HT-29 (cell line): ENCODE data around the gene MED27. TPM values are rescaled to one million over a fixed set of nuclear protein-coding genes. Genes with fewer than 3 reads are reported as not detected.
"Not testable (repeated sequence)": the region's sequence is repeated elsewhere in the genome, so short reads cannot be mapped to it uniquely, and the experiment has no call there.

Experiments
- DNase-seq: peaks from one replicate; pipeline ENCODE4 v3.0.0-alpha.2; 2015; ENCODE audit warnings: low spot score
- total RNA-seq: library from RNA; depleted of rRNA; stranded (reverse); fragments of >200 nt; shearing (Covaris generic); gene quantifications from 2 replicates; pipeline ENCODE4 v1.2.3, GENCODE V29; 2014

Gene MED27
- total RNA-seq, 1 experiment from 2014 or later: 26.7 TPM

DNA sequence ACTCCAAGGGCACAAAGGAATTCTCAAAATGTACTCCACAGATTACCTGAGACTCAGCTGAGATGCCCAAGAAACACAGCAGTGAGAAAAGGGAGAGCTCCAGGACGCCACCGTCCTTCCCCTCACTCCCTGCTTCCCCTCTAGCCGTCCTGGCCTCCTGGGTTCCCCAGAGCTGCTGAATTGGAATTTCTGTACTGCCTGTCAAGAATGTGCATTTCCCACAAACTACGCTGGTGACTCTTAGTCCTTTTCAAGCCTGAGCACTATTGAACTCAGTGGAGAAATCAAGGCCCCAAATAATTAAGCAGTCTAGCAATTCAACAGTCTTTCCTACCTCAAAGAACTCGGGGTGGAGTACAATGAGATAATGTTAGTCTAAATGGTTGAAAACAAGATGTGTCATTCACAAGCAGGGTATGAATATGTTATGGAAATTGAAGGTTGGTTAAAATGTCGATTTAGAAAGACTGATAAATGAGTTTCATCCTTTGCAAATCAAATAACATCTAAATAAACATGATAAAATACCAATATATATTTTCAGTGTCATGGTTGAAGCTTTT is 153.2 kb downstream of the MED27 start:
- DNase-seq: no peak

DNA sequence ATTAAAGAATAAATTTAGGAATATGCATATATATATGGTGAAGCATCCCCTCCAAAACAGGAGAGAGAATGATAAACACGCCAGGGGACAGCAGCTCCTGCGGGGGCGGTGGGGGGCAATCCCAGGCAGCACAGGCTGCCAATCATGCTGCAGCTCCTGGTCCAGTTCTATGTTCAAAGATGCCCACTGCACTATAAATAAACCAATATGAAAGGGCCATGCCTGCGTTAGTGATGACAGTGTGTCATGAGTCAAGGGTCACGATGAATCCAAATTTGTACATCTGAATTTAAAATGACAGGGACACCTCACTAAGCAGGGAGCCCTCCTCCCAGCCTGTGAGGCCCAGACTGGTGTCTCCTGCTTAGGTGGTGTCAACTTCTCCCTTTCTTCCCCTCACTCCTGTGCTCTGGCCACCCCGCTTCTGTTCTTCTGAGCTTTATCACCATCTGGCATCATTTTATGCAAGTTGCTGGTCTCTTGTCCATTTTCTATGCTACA is 153.9 kb downstream of the MED27 start:
- DNase-seq: no peak

DNA sequence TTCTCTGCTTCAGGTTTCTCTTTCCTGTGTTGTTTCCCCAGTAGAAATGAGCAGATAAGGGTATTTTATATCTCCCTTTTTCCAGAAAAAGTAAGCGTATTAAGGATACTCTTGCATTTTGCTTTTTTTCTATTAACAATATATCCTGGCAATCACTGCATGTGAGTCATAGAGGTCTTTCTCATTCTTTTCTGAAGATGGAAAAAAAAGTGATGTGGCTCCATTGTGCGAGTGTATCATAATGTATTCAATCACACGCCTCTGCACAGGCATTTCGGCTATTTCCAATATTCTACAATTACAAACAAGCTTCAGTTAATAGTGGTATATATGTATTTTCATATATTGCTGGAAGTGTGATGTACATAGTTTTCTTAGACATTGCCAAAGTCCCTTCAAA is 155.9 kb downstream of the MED27 start:
- no peak for DNase-seq

DNA sequence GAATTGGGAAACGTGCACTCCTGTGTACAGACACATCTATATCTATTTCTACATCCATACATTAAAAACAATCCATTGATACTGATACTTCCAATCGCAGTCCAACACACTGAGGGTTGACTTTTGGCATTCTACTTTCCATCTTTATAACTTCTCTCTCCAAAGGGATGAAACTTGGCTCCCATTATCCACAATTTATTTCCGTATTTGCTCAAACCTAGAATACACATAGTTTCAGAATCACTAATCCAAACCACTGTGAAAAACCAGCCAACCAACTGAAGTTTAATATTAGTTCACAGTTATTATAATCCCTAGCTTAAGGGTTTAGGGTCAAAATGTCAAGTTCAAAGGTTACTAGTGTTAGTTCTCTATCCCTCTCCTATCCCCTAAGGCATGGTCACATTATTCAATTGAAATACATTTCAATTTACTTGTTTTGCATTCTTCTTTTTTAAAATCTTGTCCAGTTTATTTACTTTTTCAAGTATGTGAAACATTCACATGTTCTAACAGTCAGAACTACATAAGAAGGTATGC is 156.5 kb downstream of the MED27 start:
- DNase-seq: no peak

DNA sequence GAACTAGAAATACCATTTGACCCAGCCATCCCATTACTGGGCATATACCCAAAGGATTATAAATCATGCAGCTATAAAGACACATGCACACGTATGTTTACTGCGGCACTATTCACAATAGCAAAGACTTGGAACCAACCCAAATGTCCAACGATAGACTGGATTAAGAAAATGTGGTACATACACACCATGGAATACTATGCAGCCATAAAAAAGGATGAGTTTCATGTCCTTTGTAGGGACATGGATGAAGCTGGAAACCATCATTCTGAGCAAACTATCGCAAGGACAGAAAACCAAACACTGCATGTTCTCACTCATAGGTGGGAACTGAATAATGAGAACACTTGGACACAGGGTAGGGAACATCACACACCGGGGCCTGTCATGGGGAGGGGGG is 158.0 kb downstream of the MED27 start:
- not testable (repeated sequence) for DNase-seq

DNA sequence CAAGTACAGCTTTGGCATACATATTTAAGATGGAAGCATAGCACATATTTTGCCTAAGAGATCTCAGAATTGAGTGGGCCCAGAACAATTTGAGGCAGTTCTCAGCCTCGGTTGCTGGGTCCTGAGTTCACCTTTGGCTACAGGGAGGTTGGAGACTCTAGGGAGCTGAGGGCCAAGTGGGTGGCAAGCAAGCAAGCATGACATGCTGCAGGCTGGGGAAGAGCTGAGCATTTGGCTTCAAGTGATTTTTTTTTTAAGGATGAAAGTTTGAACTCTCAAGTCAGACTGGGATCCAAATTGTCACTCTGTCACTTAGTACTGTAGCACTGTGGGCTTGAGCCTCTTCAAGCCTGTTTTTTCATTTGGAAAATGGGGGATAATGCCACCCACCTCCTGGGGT is 160.5 kb downstream of the MED27 start:
- DNase-seq: no peak

DNA sequence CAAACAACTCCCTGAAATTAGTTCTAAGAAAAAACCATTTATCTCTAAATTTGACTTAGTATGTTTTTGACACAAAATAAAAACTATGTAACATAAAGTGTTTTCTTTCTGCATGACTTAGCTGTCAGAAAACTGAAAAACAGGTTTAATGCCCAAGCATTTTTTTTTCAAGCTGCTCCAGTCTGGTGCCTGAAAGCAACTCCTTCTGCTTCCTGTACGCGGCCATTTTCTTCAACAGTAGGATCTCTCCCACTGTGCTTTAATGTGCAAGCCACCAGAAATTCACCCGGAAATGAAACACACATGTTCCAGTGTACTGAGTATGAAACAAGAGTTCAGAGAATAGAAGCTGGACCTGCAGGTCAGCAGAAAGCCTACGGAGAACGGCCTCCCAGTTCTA is 161.2 kb downstream of the MED27 start:
- DNase-seq: no peak

DNA sequence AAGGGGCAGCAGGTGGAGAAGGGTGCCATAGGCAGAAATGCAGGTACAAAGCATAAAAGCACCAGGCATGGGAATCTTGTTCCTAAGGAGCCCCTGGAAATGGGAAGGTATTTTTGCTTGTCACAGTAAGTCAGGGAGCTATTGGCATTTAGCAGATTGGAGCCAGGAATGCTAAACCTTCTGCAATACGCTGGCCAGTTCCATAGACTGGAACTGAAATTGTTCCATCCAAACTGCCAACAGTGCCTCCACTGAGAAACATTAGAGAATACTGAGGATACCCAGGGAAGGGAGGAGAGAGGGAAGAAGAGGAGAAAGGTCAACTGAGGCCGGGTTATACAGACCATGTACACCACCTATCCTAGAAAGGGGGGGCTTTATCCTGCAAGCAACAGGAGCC is 162.7 kb downstream of the MED27 start:
- no peak for DNase-seq

DNA sequence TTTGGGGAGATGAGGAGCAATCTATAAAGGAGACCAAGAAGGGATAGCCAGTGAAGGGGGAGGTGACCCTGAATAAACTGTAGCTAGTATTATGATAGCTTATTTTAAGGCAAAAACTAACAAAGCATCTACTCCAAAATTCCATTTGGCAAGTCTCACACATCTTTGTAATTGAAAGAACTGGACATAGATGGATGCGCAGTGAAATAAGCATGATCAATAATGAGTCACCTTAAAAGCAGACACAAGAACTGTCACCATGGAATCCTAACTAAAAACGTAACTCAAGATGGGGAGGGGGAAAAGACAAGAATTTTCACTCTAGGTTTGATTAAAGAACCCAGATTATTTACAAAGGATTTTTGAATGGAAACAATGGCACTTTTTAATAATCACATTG is 164.5 kb downstream of the MED27 start:
- DNase-seq: no peak

DNA sequence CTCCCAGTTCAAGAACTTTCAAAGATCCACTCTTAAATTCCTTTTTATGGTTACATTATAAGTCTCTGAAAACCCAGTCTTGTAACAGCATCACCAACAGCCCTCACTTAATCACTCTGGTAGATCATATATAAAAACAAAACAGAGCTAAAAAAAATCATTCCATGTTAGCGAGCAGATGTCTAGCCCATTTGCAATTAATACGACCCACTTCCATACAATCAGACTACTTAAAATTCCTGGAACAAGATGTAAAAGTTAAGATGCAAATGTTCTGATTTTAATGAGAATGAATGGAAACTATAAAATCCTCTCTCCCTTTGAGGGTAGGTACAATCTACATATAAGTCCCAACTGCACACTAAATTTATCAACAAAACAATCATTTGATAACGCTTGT is 167.0 kb downstream of the MED27 start:
- DNase-seq: no peak

DNA sequence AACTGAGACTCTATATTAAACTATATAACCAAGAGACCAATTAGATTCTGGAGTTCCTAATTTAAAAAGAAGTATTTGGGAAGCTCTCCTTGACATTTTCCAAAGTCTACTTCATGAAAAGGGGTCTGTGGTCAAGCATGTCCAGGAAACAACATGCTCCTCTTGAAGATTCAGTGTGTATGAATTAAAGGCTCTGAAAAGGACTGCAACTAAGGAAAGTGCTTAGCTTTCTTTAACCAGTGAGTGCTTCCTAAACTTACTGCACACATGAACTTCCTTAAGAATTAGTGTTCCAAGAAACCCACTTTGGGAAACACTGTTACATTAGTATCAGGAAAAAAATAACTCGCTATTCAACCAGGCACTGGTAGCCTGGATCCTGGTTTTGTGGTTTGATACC is 167.6 kb downstream of the MED27 start:
- DNase-seq: no peak

DNA sequence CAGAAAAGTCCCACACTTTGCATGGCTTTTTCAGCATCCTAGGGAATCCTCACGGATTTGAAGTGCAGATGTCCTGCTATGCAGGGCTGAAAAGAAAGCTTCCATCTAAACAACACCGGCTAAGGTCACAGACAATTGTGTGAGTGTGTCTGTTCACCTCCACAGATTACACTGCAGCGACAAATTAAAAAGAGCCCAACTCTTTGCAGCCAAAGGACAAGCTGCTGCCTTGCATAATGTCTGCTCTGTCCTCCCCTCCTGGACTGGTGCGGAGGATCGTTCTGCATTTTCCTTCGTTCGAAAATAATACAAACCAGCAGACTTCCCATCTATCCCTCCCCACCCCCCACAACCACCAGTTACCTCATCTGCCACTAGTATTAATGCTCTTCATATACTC is 169.1 kb downstream of the MED27 start:
- no peak for DNase-seq

DNA sequence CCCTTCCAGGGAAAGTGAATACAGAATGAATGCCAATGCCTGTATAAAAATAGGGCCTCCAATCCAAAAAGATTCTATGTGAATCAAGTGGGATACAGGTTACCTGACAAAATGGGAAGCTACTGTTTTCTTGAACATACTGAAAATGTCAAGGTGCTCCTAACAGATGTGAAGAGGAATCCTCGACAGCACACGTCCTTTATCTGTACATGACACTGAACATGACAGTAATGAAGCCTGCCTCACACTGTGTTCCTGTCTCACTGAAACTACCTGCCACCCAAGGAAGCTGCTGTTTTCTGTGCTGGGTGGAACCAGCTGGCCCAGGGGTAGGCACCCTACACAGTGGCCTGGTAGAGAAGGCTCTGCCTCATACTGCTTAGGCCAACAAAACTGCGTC is 174.5 kb downstream of the MED27 start:
- no peak for DNase-seq

- DNase-seq: no peak
Observed at GRCh38 chr9:131899296-131900228, 180.1 kb downstream of the MED27 start.

DNA sequence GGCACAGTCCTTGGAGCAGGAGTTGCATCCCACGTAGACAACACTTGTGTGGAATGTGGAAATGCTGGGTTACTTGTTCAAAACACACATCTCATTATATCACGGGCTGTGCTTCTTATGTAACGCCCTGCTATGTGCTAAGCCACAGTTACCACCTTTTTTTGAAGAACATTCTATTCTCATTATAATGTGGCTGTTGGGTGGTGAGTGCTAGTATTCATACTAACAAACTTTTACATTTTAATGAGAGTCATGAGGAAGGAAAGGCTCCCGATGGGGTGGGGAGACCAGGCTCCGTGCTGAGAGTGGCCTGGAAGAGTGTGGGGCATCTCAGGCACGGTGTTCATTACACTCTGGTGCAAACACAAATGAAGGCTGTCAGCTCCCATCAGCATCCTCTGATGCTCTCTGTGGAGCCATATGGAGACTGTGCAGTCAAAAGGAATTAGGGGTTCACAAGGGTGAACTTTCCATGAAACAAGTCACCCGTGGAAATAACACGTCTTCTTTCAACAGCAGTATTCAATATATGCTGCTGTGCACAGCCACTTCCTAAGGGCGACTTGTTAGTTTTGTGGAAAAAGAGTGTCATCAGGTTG is 186.7 kb downstream of the MED27 start:
- DNase-seq: no peak

GRCh38 chr9:131892162-131892707 is 187.4 kb downstream of the MED27 start:
- DNase-seq: no peak

DNA sequence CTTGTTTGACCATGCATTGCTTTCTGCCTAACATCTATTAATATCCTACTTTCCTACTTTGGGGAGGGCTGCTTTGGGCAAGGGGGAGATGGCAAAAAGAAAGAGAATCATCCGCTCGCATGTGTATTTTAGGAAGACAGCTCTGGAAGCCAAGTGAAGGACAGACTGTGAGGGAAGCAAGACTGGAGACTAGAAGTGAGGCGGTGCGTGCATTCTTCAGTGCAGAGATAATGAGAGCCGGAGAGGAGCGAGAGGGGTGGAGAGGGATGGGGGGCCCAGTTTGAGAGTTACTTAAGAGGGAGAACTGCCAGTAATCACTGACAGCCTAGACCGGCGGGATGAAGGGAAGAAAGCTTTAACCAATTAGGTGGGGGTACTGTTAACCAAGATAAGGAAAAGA is 188.1 kb downstream of the MED27 start:
- DNase-seq: no peak

DNA sequence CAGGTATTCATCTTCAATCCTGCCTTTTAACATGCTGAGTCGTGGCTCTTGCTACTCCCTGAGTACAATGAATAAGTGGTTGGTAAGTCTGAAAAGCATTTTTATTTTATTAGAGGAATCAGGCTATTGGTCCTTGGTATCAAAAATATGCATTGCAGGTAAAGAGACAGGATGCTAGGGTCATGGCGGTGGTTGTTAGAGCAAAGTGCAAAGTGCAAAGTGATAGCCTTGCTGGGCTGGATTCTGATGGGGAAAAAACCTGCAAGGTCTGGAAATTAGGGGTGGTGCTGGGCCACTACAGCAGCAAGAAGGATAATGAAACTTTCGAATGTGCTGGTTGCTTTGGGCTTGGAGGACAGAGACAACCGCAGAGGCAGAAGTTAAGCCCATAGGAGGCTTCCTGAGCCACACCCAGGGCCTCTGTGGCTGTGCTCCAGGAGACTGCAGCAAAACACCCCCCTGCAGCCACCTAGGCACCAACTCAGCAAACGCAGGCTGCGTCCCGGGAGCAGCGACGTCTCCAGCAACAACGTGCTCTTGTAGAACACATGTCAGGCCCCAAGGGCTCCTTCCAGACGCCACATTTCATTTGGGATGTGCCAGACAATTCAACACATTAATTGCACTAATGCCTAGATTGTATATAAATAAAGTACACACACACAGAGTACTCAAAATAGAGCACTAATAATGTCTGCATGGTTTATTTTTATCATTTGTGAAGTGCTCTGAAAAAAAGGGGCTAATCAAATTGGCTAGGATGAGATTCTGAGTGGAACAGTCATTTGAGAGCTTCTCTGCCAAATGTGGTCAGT is 190.0 kb downstream of the MED27 start:
- DNase-seq: no peak

GRCh38 chr9:131888923-131889322 is 190.7 kb downstream of the MED27 start:
- DNase-seq: no peak

DNA sequence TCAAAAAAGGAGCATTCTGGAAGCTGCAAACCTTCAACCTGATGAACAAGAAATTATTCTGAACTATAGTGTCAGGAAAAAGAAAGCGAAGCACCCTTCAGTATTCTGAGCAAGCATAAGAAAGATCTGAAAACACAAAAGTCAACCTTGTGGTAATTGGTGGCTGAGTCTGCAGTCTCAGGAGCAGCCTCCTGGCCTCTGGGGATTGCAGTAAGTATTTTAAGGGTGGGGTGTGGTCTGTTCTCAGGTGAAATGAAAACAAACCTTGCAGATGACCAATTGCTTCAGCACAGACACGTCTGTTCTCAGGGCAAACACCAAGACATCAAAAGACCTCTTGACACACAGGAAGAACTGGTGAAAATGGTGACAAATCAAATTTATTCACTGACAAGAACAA is 192.0 kb downstream of the MED27 start:
- no peak for DNase-seq

DNA sequence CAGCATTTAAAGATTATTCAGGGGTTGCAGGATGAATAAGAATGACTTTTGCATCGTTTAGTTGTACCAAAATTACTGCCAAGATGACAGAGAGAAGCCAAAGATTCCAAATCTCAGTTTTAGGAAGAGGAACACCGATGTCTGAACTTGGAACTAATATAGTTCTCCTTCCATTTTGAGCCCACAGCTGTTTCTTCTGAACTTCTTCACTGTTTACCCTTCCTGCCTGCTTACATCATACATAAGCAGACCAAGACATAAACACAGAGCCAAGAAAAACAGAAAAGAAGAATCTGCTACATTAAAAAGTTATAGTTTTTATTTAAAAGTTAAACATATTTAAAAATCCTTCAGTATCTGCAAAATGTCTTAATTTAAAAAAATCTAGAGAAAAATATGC is 192.8 kb downstream of the MED27 start:
- no peak for DNase-seq
